Mesendoderm (in vitro differentiated cells): Measurements from ENCODE around the gene SLC6A1.

Experiments used
- DNase-seq: peaks from one replicate; pipeline ENCODE4 v3.0.0; 2013
- H2AK5ac ChIP-seq: 2 replicates; pipeline ENCODE4 v1.6.1; 2013; ENCODE audit warnings: low read length, inconsistent platforms
- H2BK120ac ChIP-seq: 2 replicates; pipeline ENCODE4 v1.6.1; 2013; ENCODE audit warnings: low read depth, mild to moderate bottlenecking, low read length, moderate library complexity, mixed read lengths
- H2BK15ac ChIP-seq: replicated peaks from 2 replicates; pipeline ENCODE4 v1.6.1; 2013; ENCODE audit warnings: low read depth, mild to moderate bottlenecking, moderate library complexity
- H2BK5ac ChIP-seq: 2 replicates; pipeline ENCODE4 v1.6.1; 2013; ENCODE audit warnings: low read length, inconsistent platforms
- H3K18ac ChIP-seq: 2 replicates; pipeline ENCODE4 v1.6.1; 2013; ENCODE audit warnings: mild to moderate bottlenecking, low read length, mixed read lengths
- H3K23ac ChIP-seq: one replicate; pipeline ENCODE4 v1.6.1; 2013; ENCODE audit warnings: low read length
- H3K27ac ChIP-seq: 2 replicates; pipeline ENCODE4 v1.5.1; 2013; ENCODE audit warnings: low read depth, mild to moderate bottlenecking, inconsistent platforms, low read length, moderate library complexity
- H3K27me3 ChIP-seq: 2 replicates; pipeline ENCODE4 v1.6.1; 2013; ENCODE audit warnings: low read length, control low read depth, mild to moderate bottlenecking, inconsistent platforms; ENCODE audit not compliant: insufficient read depth, poor library complexity
- H3K36me3 ChIP-seq: 2 replicates; pipeline ENCODE4 v1.6.1; 2013; ENCODE audit warnings: low read length, inconsistent platforms; ENCODE audit not compliant: control insufficient read depth, insufficient read depth
- H3K4ac ChIP-seq: one replicate; pipeline ENCODE4 v1.6.1; 2013; ENCODE audit warnings: low read depth, mild to moderate bottlenecking, low read length, moderate library complexity
- H3K4me1 ChIP-seq: 2 replicates; pipeline ENCODE4 v1.6.1; 2013; ENCODE audit warnings: low read depth, low read length, inconsistent platforms; ENCODE audit not compliant: control insufficient read depth
- H3K4me2 ChIP-seq: 2 replicates; pipeline ENCODE4 v1.6.1; 2013; ENCODE audit warnings: low read length
- H3K4me3 ChIP-seq: 2 replicates; pipeline ENCODE4 v1.5.1; 2013; ENCODE audit warnings: mild to moderate bottlenecking, low read length
- H3K56ac ChIP-seq: one replicate; pipeline ENCODE4 v1.6.1; 2013; ENCODE audit warnings: low read length
- H3K79me1 ChIP-seq: 2 replicates; pipeline ENCODE4 v1.6.1; 2013; ENCODE audit warnings: low read length, inconsistent platforms
- H3K79me2 ChIP-seq: 2 replicates; pipeline ENCODE4 v1.6.1; 2013; ENCODE audit warnings: mild to moderate bottlenecking, low read length; ENCODE audit not compliant: control insufficient read depth, insufficient read depth
- H3K9ac ChIP-seq: 2 replicates; pipeline ENCODE4 v1.6.1; 2013; ENCODE audit warnings: low read length, inconsistent platforms
- H4K5ac ChIP-seq: one replicate; pipeline ENCODE4 v1.6.1; 2013; ENCODE audit warnings: low read length
- H4K8ac ChIP-seq: one replicate; pipeline ENCODE4 v1.6.1; 2013; ENCODE audit warnings: low read depth, mild to moderate bottlenecking, control low read depth, low read length, moderate library complexity
- WGBS: extraction: QIAGEN DNeasy Blood & Tissue Kit; methylation state at CpG from one replicate; pipeline ENCODE4 v1.1.7; 2013; ENCODE audit warnings: low lambda C conversion rate, missing lambda C conversion rate; ENCODE audit not compliant: insufficient coverage; ENCODE audit errors: extremely low coverage; 5-methylcytosine and 5-hydroxymethylcytosine counted together

The SLC6A1 gene

GRCh38 chr3:11000528-11000927 lies 8.0 kb downstream of the SLC6A1 start:
- Histone ChIP-seq H3K4me1 (no peaks in the 10 kb centered on the region), H3K18ac (no peak overlapping the region), H2BK15ac (no peak overlapping the region), H3K56ac (no peak overlapping the region), H3K4ac (no peak overlapping the region), H4K5ac (no peak overlapping the region), H2BK120ac (no peak overlapping the region), H3K4me2 (no peak overlapping the region), H3K23ac (no peak overlapping the region), H2BK5ac (no peak overlapping the region), H3K79me2 (no peaks in the 10 kb centered on the region), H3K79me1 (no peaks in the 10 kb centered on the region), H2AK5ac (no peak overlapping the region), H3K27ac (no peak overlapping the region), H3K27me3 (peaks cover 2% of the 10 kb centered on the region), H3K4me3 (no peak overlapping the region), H3K9ac (no peak overlapping the region), H3K36me3 (no peaks in the 10 kb centered on the region), H4K8ac (no peak overlapping the region)
- no peak for DNase-seq
- no CpG with 5 or more reads among the region's 2 CpGs for WGBS

- Histone ChIP-seq H2BK120ac (no peak overlapping the region), H3K4ac (no peak overlapping the region), H3K79me1 (no peaks in the 10 kb centered on the region), H2AK5ac (no peak overlapping the region), H4K8ac (no peak overlapping the region), H3K4me2 (no peak overlapping the region), H2BK5ac (no peak overlapping the region), H3K36me3 (no peaks in the 10 kb centered on the region), H3K4me3 (no peak overlapping the region), H3K27ac (no peak overlapping the region), H3K79me2 (no peaks in the 10 kb centered on the region), H3K23ac (no peak overlapping the region), H3K27me3 (peaks cover under 1% of the 10 kb centered on the region), H3K4me1 (no peaks in the 10 kb centered on the region), H3K9ac (no peak overlapping the region), H2BK15ac (no peak overlapping the region), H3K56ac (no peak overlapping the region), H3K18ac (no peak overlapping the region), H4K5ac (no peak overlapping the region)
- DNase-seq = no peak
- no CpG with 5 or more reads among the region's 11 CpGs for WGBS
Observed at GRCh38 chr3:11001020-11001657, 8.6 kb downstream of the SLC6A1 start.

- H3K23ac ChIP-seq = no peak overlapping the region
- H2BK15ac ChIP-seq = no peak overlapping the region
- no CpG with 5 or more reads among the region's 3 CpGs for WGBS
Observed at GRCh38 chr3:11001658-11002021, 9.1 kb downstream of the SLC6A1 start.

GRCh38 chr3:11002371-11002807 lies 9.8 kb downstream of the SLC6A1 start:
- no peak overlapping the region for H2BK120ac ChIP-seq
- H3K79me2 ChIP-seq = no peaks in the 10 kb centered on the region
- H3K27ac ChIP-seq = no peak overlapping the region
- no peak overlapping the region for H3K23ac ChIP-seq
- no peak overlapping the region for H3K4me3 ChIP-seq
- H3K18ac ChIP-seq = no peak overlapping the region
- H3K36me3 ChIP-seq = no peaks in the 10 kb centered on the region
- H4K5ac ChIP-seq = no peak overlapping the region
- H2AK5ac ChIP-seq = no peak overlapping the region
- no peak overlapping the region for H4K8ac ChIP-seq
- no peak overlapping the region for H3K4ac ChIP-seq
- WGBS = no CpG with 5 or more reads among the region's 5 CpGs
- no peak overlapping the region for H3K9ac ChIP-seq
- H2BK5ac ChIP-seq = no peak overlapping the region
- no peaks in the 10 kb centered on the region for H3K4me1 ChIP-seq
- DNase-seq = no peak
- H3K27me3 ChIP-seq = no peaks in the 10 kb centered on the region
- H3K79me1 ChIP-seq = no peaks in the 10 kb centered on the region
- H3K4me2 ChIP-seq = no peak overlapping the region
- H3K56ac ChIP-seq = no peak overlapping the region
- H2BK15ac ChIP-seq = no peak overlapping the region

More at GRCh38 chr3:11001658-11002021, 9.1 kb downstream of the SLC6A1 start:
- Histone ChIP-seq H3K4me3 (no peak overlapping the region), H3K18ac (no peak overlapping the region), H3K36me3 (no peaks in the 10 kb centered on the region), H3K9ac (no peak overlapping the region), H3K79me1 (no peaks in the 10 kb centered on the region), H3K4ac (no peak overlapping the region), H3K27me3 (no peaks in the 10 kb centered on the region), H2AK5ac (no peak overlapping the region), H4K5ac (no peak overlapping the region), H3K4me2 (no peak overlapping the region), H4K8ac (no peak overlapping the region), H3K27ac (no peak overlapping the region), H3K4me1 (no peaks in the 10 kb centered on the region), H3K79me2 (no peaks in the 10 kb centered on the region), H3K56ac (no peak overlapping the region), H2BK120ac (no peak overlapping the region), H2BK5ac (no peak overlapping the region)
- DNase-seq = no peak

- no peak overlapping the region for H2AK5ac ChIP-seq
- no peak overlapping the region for H3K18ac ChIP-seq
- no peak overlapping the region for H2BK5ac ChIP-seq
- no CpG with 5 or more reads among the region's 8 CpGs for WGBS
- no peak overlapping the region for H3K27ac ChIP-seq
- no peak overlapping the region for H4K5ac ChIP-seq
- no peak overlapping the region for H3K4me3 ChIP-seq
- H3K4me1 ChIP-seq = no peaks in the 10 kb centered on the region
- no peak overlapping the region for H2BK120ac ChIP-seq
- H3K79me2 ChIP-seq = no peaks in the 10 kb centered on the region
- H3K4ac ChIP-seq = no peak overlapping the region
- H3K56ac ChIP-seq = no peak overlapping the region
- H3K23ac ChIP-seq = no peak overlapping the region
- no peak overlapping the region for H3K9ac ChIP-seq
- H4K8ac ChIP-seq = no peak overlapping the region
- H2BK15ac ChIP-seq = no peak overlapping the region
- DNase-seq = no peak
- H3K27me3 ChIP-seq = no peaks in the 10 kb centered on the region
- no peaks in the 10 kb centered on the region for H3K79me1 ChIP-seq
- no peaks in the 10 kb centered on the region for H3K36me3 ChIP-seq
- H3K4me2 ChIP-seq = no peak overlapping the region
Observed at GRCh38 chr3:11004563-11004962, 12.0 kb downstream of the SLC6A1 start.

- no peaks in the 10 kb centered on the region for H3K4me1 ChIP-seq
- H3K4me2 ChIP-seq = no peak overlapping the region
- no peak overlapping the region for H2BK5ac ChIP-seq
- H3K4ac ChIP-seq = no peak overlapping the region
- H4K8ac ChIP-seq = no peak overlapping the region
- H4K5ac ChIP-seq = no peak overlapping the region
- no peak overlapping the region for H3K27ac ChIP-seq
- no peak overlapping the region for H2BK15ac ChIP-seq
- H3K18ac ChIP-seq = no peak overlapping the region
- H2AK5ac ChIP-seq = no peak overlapping the region
- H3K4me3 ChIP-seq = no peak overlapping the region
- no peak overlapping the region for H3K56ac ChIP-seq
- no peak overlapping the region for H3K9ac ChIP-seq
- no peak overlapping the region for H2BK120ac ChIP-seq
- H3K79me1 ChIP-seq = no peaks in the 10 kb centered on the region
- no peaks in the 10 kb centered on the region for H3K27me3 ChIP-seq
- H3K36me3 ChIP-seq = no peaks in the 10 kb centered on the region
- no peak overlapping the region for H3K23ac ChIP-seq
- H3K79me2 ChIP-seq = no peaks in the 10 kb centered on the region
- WGBS = no CpG with 5 or more reads among the region's 6 CpGs
- DNase-seq = no peak
Observed at GRCh38 chr3:11005686-11006256, 13.2 kb downstream of the SLC6A1 start.
